Activated T-helper 17 cell treated with anti-CD3 and anti-CD28 coated beads, Interleukin-2, amount 50 U/mL, for 72 hours (primary cell): ENCODE measurements around the gene STRIT1. TPM values are rescaled to one million over a fixed set of nuclear protein-coding genes. Genes with fewer than 3 reads are reported as not detected.
"Not testable (repeated sequence)": the region's sequence is repeated elsewhere in the genome, so short reads cannot be mapped to it uniquely, and the experiment has no call there.

ENCODE experiments used
- ATAC-seq: fragments of 150-1000 bp; cut with Tn5 transposase; replicated peaks from 2 replicates; pipeline ENCODE4 v1.10.0; 2021; ENCODE audit warnings: mild to moderate bottlenecking, moderate library complexity
- H3K27ac Mint-ChIP-seq: one replicate; pipeline ENCODE4 v1.8.0; 2022; ENCODE audit warnings: mixed read lengths
- H3K27me3 Mint-ChIP-seq: one replicate; pipeline ENCODE4 v1.8.0; 2022; ENCODE audit warnings: mixed read lengths
- H3K36me3 Mint-ChIP-seq: one replicate; pipeline ENCODE4 v1.8.0; 2022; ENCODE audit warnings: low read depth, mild to moderate bottlenecking, mixed read lengths
- H3K4me1 Mint-ChIP-seq: one replicate; pipeline ENCODE4 v1.8.0; 2022; ENCODE audit warnings: mixed read lengths
- H3K4me3 Mint-ChIP-seq: one replicate; pipeline ENCODE4 v1.8.0; 2022; ENCODE audit warnings: mild to moderate bottlenecking, mixed read lengths
- H3K9me3 Mint-ChIP-seq: one replicate; pipeline ENCODE4 v1.8.0; 2022; ENCODE audit warnings: mixed read lengths
- total RNA-seq, 2 donors: library from RNA; stranded (reverse); gene quantifications; one replicate each; pipeline ENCODE4 v1.2.3, GENCODE V29; 2022

Gene STRIT1
- total RNA-seq, 2 donors from 2014 or later, result not detected

DNA sequence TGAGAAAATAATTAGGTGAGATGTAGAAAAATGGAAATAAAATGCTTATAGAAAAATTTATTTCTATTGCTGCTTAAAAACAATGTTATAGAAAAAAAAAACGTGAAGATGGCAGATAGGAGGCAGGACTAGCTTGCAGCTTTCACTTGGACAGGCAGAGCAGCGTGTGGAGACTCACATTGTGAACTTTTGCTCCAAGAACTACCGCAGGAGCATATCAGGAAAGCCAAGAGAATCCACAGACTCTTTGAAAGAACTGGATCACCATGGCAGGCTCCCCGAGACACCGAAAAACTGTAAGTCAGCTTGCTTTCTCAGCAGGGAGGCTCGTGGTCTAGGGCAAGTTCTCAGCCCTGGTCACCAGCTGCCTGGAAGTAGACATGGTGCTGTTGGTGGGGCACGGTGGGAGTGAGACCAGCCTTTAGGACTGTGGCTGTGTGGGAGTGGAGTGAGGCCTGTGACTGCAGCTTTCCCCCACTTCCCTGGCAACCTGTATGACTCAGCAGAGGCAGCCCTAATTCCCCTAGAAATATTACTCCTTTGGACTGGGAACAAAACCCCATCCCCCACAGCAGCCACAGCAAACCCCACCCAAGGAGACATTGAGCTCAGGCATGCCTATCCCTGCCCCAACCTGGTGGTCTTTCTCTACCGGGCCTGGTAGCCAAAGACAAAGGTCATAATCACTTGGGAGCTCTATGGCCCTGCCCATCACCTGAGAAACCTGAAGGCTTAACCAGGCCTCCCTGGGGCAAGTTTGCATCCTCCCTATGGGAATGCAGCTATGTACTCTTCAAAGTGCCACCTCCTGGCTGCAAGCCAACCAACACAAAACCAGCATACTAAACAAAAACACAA is 22.8 kb downstream of the STRIT1 start:
- H3K27me3 Mint-ChIP-seq, result no peaks in the 10 kb centered on the region
- no peaks in the 10 kb centered on the region for H3K36me3 Mint-ChIP-seq
- no peaks in the 10 kb centered on the region for H3K9me3 Mint-ChIP-seq
- no peak overlapping the region for H3K27ac Mint-ChIP-seq
- H3K4me3 Mint-ChIP-seq, result no peak overlapping the region
- H3K4me1 Mint-ChIP-seq, result no peaks in the 10 kb centered on the region
- no peak for ATAC-seq

GRCh38 chr3:155270063-155270462 is 23.4 kb downstream of the STRIT1 start:
- no peaks in the 10 kb centered on the region for H3K27me3 Mint-ChIP-seq
- H3K27ac Mint-ChIP-seq, result no peak overlapping the region
- no peak overlapping the region for H3K4me3 Mint-ChIP-seq
- no peak for ATAC-seq
- no peaks in the 10 kb centered on the region for H3K4me1 Mint-ChIP-seq
- H3K9me3 Mint-ChIP-seq, result no peaks in the 10 kb centered on the region
- H3K36me3 Mint-ChIP-seq, result no peaks in the 10 kb centered on the region

DNA sequence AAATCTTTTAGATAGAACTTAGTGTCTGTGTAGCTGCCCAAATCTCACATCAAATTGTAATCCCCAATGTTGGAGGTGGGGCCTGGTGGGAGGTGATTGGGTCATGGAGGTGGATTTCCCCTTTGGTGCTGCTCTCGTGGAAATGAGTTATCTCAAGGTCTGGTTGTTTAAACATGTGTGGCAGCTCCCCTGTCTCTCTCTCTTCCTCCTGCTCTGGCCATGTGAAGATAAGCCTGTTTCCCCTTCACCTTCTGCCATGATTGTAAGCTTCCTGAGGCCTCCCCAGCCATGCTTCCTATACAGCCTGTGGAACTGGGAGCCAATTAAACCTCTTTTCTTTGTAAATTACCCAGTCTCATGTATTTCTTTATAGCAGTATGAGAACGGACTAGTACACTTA is 30.6 kb downstream of the STRIT1 start:
- not testable (repeated sequence) for H3K27me3 Mint-ChIP-seq, H3K36me3 Mint-ChIP-seq, ATAC-seq, H3K9me3 Mint-ChIP-seq, H3K27ac Mint-ChIP-seq, H3K4me3 Mint-ChIP-seq, H3K4me1 Mint-ChIP-seq

GRCh38 chr3:155262295-155262694 is 31.2 kb downstream of the STRIT1 start:
- H3K9me3 Mint-ChIP-seq, result no peaks in the 10 kb centered on the region
- H3K4me1 Mint-ChIP-seq, result no peaks in the 10 kb centered on the region
- peaks cover 6% of the 10 kb centered on the region for H3K27me3 Mint-ChIP-seq
- no peak overlapping the region for H3K27ac Mint-ChIP-seq
- no peak overlapping the region for H3K4me3 Mint-ChIP-seq
- ATAC-seq, result no peak
- no peaks in the 10 kb centered on the region for H3K36me3 Mint-ChIP-seq

DNA sequence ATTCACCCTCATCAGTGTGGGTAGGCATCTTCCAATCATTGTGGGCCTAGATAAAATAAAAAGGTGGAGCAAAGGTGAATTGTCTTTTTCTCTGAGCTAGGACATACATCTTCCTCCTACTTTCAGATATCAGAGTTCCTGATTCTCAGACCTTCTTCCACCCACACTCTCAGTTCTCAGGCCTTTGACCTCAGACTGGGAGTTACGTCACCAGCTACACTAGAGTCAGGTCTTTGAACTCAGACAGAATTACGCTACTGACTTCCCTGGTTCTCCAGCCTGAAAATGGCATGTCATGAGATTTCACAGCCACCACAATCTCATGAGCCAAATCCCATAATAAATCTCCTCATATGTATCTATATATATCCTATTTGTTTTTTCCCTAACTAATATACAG is 39.0 kb downstream of the STRIT1 start:
- no peak overlapping the region for H3K27ac Mint-ChIP-seq
- no peak overlapping the region for H3K4me3 Mint-ChIP-seq
- H3K9me3 Mint-ChIP-seq, result peaks cover 2% of the 10 kb centered on the region
- peaks cover 3% of the 10 kb centered on the region for H3K27me3 Mint-ChIP-seq
- H3K4me1 Mint-ChIP-seq, result no peaks in the 10 kb centered on the region
- no peaks in the 10 kb centered on the region for H3K36me3 Mint-ChIP-seq
- no peak for ATAC-seq

DNA sequence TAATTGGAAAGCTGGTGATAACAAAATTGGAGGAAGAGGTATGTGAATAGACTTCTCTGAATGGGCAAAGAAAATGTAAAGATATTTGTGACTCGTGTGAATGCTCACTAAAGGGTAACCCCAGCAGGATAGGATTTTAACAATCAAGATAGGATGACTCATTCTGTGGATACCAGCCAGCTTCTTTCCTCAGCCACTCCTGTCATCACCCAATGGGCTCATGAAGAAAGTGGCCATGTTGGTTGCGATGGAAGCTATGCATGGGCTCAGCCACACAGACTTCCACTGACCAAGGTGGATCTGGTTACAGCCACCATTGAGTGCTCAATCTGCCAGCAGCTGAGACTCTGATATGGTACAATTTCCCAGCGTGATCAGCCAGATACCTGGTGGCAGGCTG is 40.9 kb downstream of the STRIT1 start:
- ATAC-seq, result no peak
- H3K27ac Mint-ChIP-seq, result no peak overlapping the region
- H3K27me3 Mint-ChIP-seq, result no peaks in the 10 kb centered on the region
- H3K9me3 Mint-ChIP-seq, result peaks cover 3% of the 10 kb centered on the region
- no peak overlapping the region for H3K4me3 Mint-ChIP-seq
- H3K36me3 Mint-ChIP-seq, result no peaks in the 10 kb centered on the region
- H3K4me1 Mint-ChIP-seq, result no peaks in the 10 kb centered on the region

GRCh38 chr3:155252021-155252420 is 41.5 kb downstream of the STRIT1 start:
- Mint-ChIP-seq H3K4me3 (no peak overlapping the region), H3K4me1 (no peaks in the 10 kb centered on the region), H3K36me3 (no peaks in the 10 kb centered on the region), H3K27ac (no peak overlapping the region), H3K27me3 (no peaks in the 10 kb centered on the region), H3K9me3 (peaks cover 3% of the 10 kb centered on the region)
- no peak for ATAC-seq

DNA sequence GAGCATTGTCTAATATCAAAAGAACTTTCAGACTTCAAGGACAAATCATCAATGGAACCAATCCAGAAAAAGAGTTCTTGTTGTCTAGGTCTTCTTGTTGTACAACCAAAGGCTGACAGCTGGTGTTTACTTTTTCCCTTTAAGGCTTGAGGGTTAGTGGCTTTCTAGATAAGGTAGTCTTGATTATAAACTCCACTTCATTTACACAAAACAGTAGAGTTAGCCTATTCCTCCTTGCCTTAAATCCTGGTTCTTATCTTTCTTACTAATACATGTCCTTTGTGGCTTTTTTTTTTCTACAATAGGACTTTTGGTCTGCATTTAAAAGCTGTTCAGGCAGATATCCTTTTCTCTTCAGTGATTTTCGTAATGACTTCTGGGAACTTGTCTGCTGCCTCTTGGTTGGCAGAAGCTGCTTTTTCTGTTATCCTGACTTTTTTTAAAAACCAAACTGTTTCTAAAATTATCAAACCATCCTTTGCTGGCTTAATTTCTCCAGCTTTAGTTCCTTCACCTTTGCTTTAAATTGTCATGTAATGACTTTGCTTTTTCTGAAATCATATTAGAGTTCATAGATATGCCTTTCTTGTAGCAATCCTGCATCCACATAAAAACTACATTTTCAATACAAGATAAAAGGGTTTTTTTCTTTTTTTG is 44.8 kb downstream of the STRIT1 start:
- Mint-ChIP-seq H3K9me3 (peaks cover 3% of the 10 kb centered on the region), H3K4me1 (no peaks in the 10 kb centered on the region), H3K27me3 (no peaks in the 10 kb centered on the region), H3K4me3 (no peak overlapping the region), H3K36me3 (no peaks in the 10 kb centered on the region), H3K27ac (no peak overlapping the region)
- ATAC-seq, result no peak

GRCh38 chr3:155244699-155245098 is 48.8 kb downstream of the STRIT1 start:
- H3K27me3 Mint-ChIP-seq, result no peaks in the 10 kb centered on the region
- no peak for ATAC-seq
- no peaks in the 10 kb centered on the region for H3K36me3 Mint-ChIP-seq
- no peak overlapping the region for H3K27ac Mint-ChIP-seq
- H3K9me3 Mint-ChIP-seq, result peaks cover 3% of the 10 kb centered on the region
- H3K4me3 Mint-ChIP-seq, result no peak overlapping the region
- no peaks in the 10 kb centered on the region for H3K4me1 Mint-ChIP-seq

- H3K4me1 Mint-ChIP-seq, result no peaks in the 10 kb centered on the region
- H3K36me3 Mint-ChIP-seq, result no peaks in the 10 kb centered on the region
- no peak overlapping the region for H3K4me3 Mint-ChIP-seq
- H3K27ac Mint-ChIP-seq, result no peak overlapping the region
- no peak for ATAC-seq
- H3K9me3 Mint-ChIP-seq, result no peaks in the 10 kb centered on the region
- no peaks in the 10 kb centered on the region for H3K27me3 Mint-ChIP-seq
These were observed 49.3 kb downstream of the STRIT1 start for GRCh38 chr3:155244216-155244615.

DNA sequence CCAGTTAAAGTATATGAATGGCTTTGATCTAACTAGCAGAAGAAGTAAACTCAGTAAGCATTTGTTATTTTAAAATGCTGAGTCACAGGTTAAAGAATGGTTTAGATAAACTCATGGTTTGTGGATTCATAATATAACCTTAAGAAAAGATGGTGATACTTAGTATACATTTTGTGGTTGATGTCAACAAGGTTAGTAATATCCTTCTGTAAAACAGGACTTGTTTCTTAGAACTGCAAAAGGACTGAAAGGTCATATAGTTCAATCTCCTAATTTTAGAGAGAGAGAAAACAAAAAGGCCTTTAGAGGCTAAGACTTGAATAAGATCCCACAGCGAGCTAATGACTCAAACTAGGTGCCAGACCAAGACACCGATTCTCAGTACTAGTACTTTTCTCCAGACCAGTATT is 50.0 kb downstream of the STRIT1 start:
- H3K36me3 Mint-ChIP-seq, result no peaks in the 10 kb centered on the region

DNA sequence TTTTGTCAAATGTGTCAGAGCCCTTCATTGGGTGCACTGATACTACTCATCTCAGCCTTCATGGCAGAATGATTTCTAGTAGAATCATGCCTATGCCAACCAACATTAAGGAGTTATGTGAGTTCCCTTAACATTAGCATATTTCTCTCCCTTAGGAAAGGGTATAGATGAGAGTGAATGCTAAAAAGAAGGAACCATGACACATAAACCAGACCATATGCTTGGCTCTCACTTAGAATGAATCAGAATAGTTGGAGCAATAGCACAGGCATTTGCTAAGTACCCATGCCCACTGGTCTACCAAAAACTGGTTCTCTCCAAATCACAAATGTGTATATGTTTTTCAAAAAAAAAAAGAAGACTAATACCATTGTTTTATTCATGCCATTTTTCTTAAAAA is 51.1 kb downstream of the STRIT1 start:
- Mint-ChIP-seq H3K27ac (no peak overlapping the region), H3K36me3 (no peaks in the 10 kb centered on the region), H3K4me3 (no peak overlapping the region), H3K27me3 (no peaks in the 10 kb centered on the region), H3K9me3 (peaks cover 5% of the 10 kb centered on the region), H3K4me1 (no peaks in the 10 kb centered on the region)
- ATAC-seq, result no peak

More for the DNA sequence above, 50.0 kb downstream of the STRIT1 start:
- no peak for ATAC-seq
- no peaks in the 10 kb centered on the region for H3K4me1 Mint-ChIP-seq
- peaks cover 3% of the 10 kb centered on the region for H3K9me3 Mint-ChIP-seq
- no peaks in the 10 kb centered on the region for H3K27me3 Mint-ChIP-seq
- H3K4me3 Mint-ChIP-seq, result no peak overlapping the region
- H3K27ac Mint-ChIP-seq, result no peak overlapping the region

GRCh38 chr3:155241579-155241978 is 51.9 kb downstream of the STRIT1 start:
- Mint-ChIP-seq H3K4me1 (no peaks in the 10 kb centered on the region), H3K27ac (no peak overlapping the region), H3K27me3 (no peaks in the 10 kb centered on the region), H3K4me3 (no peak overlapping the region), H3K36me3 (no peaks in the 10 kb centered on the region), H3K9me3 (peaks cover 5% of the 10 kb centered on the region)
- ATAC-seq, result no peak
